ENCODE data around the gene GATAD2A.

The GATAD2A gene

GRCh38 chr19:19432732-19433131 lies 27.3 kb downstream of the GATAD2A start:
- Histone ChIP-seq H3K9ac (ENCODE audit: low read length) (no peak overlapping the region), H3K4me3 (ENCODE audit: low read length) (no peak overlapping the region), H3K4me1 (ENCODE audit: control insufficient read depth, insufficient read depth, low read length) (peaks cover 6% of the 10 kb centered on the region), H3K9me3 (ENCODE audit: control insufficient read depth, low read length) (no peaks in the 10 kb centered on the region), H3K27me3 (ENCODE audit: control insufficient read depth, insufficient read depth, low read length) (no peaks in the 10 kb centered on the region), H3K36me3 (ENCODE audit: control insufficient read depth, insufficient read depth, low read length) (no peaks in the 10 kb centered on the region)

- no peak overlapping the region for H3K9ac ChIP-seq (ENCODE audit: low read length)
- H3K4me3 ChIP-seq (ENCODE audit: low read length): no peak overlapping the region
- H3K27me3 ChIP-seq (ENCODE audit: control insufficient read depth, insufficient read depth, low read length): no peaks in the 10 kb centered on the region
- H3K9me3 ChIP-seq (ENCODE audit: control insufficient read depth, low read length): no peaks in the 10 kb centered on the region
- H3K36me3 ChIP-seq (ENCODE audit: control insufficient read depth, insufficient read depth, low read length): no peaks in the 10 kb centered on the region
- peaks cover under 1% of the 10 kb centered on the region for H3K4me1 ChIP-seq (ENCODE audit: control insufficient read depth, insufficient read depth, low read length)
Observed at GRCh38 chr19:19433666-19434213, 28.3 kb downstream of the GATAD2A start.

DNA sequence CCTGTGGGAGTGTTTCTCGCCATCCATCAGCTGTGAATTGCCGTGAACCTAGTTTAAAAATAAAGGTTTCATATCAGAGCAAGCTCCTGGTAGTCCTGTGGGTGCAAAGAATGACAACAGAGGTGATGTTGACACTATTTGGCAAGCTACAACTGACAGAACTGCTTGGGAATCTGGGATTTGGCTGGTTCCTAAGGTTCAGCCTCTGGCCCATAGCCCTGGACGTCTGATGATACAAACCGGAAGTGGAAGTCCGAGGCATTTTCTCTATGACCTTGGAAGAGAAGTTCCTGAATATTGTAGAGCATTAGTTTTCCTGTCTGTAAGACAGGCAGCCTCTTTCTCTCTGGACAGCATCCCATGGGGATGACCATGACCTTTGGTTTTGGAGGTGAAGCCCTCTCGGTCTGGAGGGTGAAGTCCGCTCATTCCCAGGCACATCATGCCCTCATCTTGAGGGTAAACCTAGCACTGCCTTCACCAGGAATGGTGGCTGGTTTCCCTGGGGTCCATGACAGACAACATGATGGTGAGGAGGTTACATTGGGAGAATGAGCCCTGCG lies 29.1 kb downstream of the GATAD2A start:
- Histone ChIP-seq H3K27me3 (ENCODE audit: control insufficient read depth, insufficient read depth, low read length) (no peaks in the 10 kb centered on the region), H3K4me3 (ENCODE audit: low read length) (no peak overlapping the region), H3K4me1 (ENCODE audit: control insufficient read depth, insufficient read depth, low read length) (no peaks in the 10 kb centered on the region), H3K9ac (ENCODE audit: low read length) (no peak overlapping the region), H3K9me3 (ENCODE audit: control insufficient read depth, low read length) (no peaks in the 10 kb centered on the region), H3K36me3 (ENCODE audit: control insufficient read depth, insufficient read depth, low read length) (no peaks in the 10 kb centered on the region)

DNA sequence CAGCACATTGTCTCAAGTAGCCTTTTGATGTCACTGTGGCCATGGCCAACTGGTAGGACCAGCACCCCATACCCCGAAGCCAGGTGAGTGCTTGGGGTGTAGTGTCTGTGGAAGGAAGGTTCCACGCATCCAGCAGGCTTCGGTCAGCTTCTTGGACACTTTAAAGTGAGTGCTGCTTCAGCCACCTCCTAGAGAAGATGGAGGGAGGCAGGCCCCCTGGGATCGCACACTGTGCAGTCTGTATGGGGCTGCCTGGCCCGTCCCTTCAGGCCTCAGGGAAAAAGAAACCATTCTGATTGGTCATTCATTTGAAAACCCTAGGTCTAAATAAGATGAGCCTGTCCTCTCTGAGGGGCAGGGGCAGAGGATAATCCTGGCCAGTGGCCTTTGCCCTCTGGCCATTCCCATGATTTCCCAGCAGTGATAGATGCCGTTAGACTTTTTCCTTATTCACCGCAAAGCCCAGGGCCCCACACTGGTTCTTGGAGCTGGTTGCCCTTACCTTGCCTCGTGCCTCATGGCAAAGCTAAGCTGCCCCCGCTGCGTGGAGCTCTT lies 30.7 kb downstream of the GATAD2A start:
- no peaks in the 10 kb centered on the region for H3K27me3 ChIP-seq (ENCODE audit: control insufficient read depth, insufficient read depth, low read length)
- H3K9me3 ChIP-seq (ENCODE audit: control insufficient read depth, low read length): no peaks in the 10 kb centered on the region
- no peak overlapping the region for H3K4me3 ChIP-seq (ENCODE audit: low read length)
- H3K4me1 ChIP-seq (ENCODE audit: control insufficient read depth, insufficient read depth, low read length): no peaks in the 10 kb centered on the region
- no peaks in the 10 kb centered on the region for H3K36me3 ChIP-seq (ENCODE audit: control insufficient read depth, insufficient read depth, low read length)
- H3K9ac ChIP-seq (ENCODE audit: low read length): no peak overlapping the region

DNA sequence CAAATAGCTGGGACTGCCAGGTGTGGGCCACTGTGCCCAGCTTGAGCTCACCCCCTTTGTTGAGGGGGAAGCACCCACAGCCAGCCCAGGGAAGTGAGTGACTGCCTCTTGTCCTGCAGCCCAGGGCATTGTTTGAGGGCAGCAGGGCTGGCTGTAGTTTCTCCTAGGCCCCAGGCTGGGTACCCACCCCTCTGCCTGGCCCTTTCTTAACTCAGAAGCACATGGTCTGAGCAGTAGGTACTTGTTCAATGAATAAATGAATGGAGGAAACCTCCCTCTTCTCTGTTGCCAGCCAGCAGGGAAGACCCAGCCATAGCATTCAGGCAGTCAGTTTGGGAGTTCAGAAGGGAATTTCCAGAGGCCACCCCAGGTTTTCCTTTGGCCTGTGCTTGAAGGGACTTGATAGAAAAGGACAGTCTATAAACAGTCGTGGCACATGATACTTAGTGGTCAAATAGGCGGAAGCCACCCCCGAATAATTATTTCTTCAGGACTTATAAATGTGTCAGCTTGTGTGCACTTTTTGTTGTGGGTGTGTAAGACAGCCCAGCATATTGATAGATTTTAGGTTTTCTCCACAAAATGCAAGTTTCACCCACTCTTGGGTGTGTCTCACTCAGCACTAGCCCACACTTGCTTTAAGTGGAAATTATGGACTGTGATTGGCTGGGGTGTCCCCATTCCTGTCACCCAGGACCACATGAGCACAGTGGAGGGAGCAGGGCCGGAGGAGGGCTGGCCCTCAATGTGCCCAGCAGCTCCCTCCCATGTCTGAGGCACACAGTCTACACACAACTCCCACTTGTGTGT lies 33.1 kb downstream of the GATAD2A start:
- Histone ChIP-seq H3K9ac (ENCODE audit: low read length) (no peak overlapping the region), H3K4me3 (ENCODE audit: low read length) (no peak overlapping the region), H3K27me3 (ENCODE audit: control insufficient read depth, insufficient read depth, low read length) (no peaks in the 10 kb centered on the region), H3K9me3 (ENCODE audit: control insufficient read depth, low read length) (no peaks in the 10 kb centered on the region), H3K36me3 (ENCODE audit: control insufficient read depth, insufficient read depth, low read length) (no peaks in the 10 kb centered on the region), H3K4me1 (ENCODE audit: control insufficient read depth, insufficient read depth, low read length) (no peaks in the 10 kb centered on the region)

- Histone ChIP-seq H3K9me3 (ENCODE audit: control insufficient read depth, low read length) (no peaks in the 10 kb centered on the region), H3K36me3 (ENCODE audit: control insufficient read depth, insufficient read depth, low read length) (no peaks in the 10 kb centered on the region), H3K4me3 (ENCODE audit: low read length) (no peak overlapping the region), H3K27me3 (ENCODE audit: control insufficient read depth, insufficient read depth, low read length) (no peaks in the 10 kb centered on the region), H3K4me1 (ENCODE audit: control insufficient read depth, insufficient read depth, low read length) (peaks cover 1% of the 10 kb centered on the region), H3K9ac (ENCODE audit: low read length) (no peak overlapping the region)
Observed at GRCh38 chr19:19439176-19439482, 33.7 kb downstream of the GATAD2A start.

DNA sequence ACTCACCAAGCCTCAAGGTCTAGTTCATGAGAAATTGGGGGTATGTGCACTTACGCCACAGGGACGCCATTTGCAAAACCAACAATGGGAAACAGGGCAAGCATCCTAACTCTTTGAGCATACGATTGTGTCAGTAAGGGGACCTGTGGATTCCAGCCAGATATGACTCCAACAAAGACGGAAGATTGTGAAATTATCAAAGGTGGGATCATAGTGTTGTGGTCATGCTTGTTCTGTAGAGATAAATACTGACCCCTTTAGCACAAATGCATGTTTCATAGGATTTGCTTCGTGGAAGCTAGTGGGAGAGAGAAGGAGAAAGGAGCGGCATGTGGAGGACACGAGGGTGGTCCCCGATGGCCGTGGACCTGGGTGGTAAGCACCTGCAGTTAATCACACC lies 37.8 kb downstream of the GATAD2A start:
- Histone ChIP-seq H3K4me3 (ENCODE audit: low read length) (no peak overlapping the region), H3K36me3 (ENCODE audit: control insufficient read depth, insufficient read depth, low read length) (no peaks in the 10 kb centered on the region), H3K4me1 (ENCODE audit: control insufficient read depth, insufficient read depth, low read length) (peaks cover 36% of the 10 kb centered on the region), H3K9me3 (ENCODE audit: control insufficient read depth, low read length) (no peaks in the 10 kb centered on the region), H3K9ac (ENCODE audit: low read length) (no peak overlapping the region), H3K27me3 (ENCODE audit: control insufficient read depth, insufficient read depth, low read length) (no peaks in the 10 kb centered on the region)

- H3K9ac ChIP-seq (ENCODE audit: low read length): no peak overlapping the region
- H3K4me1 ChIP-seq (ENCODE audit: control insufficient read depth, insufficient read depth, low read length): peaks cover 36% of the 10 kb centered on the region
- no peaks in the 10 kb centered on the region for H3K27me3 ChIP-seq (ENCODE audit: control insufficient read depth, insufficient read depth, low read length)
- H3K4me3 ChIP-seq (ENCODE audit: low read length): no peak overlapping the region
- no peaks in the 10 kb centered on the region for H3K9me3 ChIP-seq (ENCODE audit: control insufficient read depth, low read length)
- H3K36me3 ChIP-seq (ENCODE audit: control insufficient read depth, insufficient read depth, low read length): no peaks in the 10 kb centered on the region
Observed at GRCh38 chr19:19443902-19444680, 38.6 kb downstream of the GATAD2A start.

- no peaks in the 10 kb centered on the region for H3K36me3 ChIP-seq (ENCODE audit: control insufficient read depth, insufficient read depth, low read length)
- no peak overlapping the region for H3K4me3 ChIP-seq (ENCODE audit: low read length)
- H3K9ac ChIP-seq (ENCODE audit: low read length): no peak overlapping the region
- H3K4me1 ChIP-seq (ENCODE audit: control insufficient read depth, insufficient read depth, low read length): peaks cover 36% of the 10 kb centered on the region
- no peaks in the 10 kb centered on the region for H3K9me3 ChIP-seq (ENCODE audit: control insufficient read depth, low read length)
- H3K27me3 ChIP-seq (ENCODE audit: control insufficient read depth, insufficient read depth, low read length): no peaks in the 10 kb centered on the region
Observed at GRCh38 chr19:19444681-19445155, 39.2 kb downstream of the GATAD2A start.

DNA sequence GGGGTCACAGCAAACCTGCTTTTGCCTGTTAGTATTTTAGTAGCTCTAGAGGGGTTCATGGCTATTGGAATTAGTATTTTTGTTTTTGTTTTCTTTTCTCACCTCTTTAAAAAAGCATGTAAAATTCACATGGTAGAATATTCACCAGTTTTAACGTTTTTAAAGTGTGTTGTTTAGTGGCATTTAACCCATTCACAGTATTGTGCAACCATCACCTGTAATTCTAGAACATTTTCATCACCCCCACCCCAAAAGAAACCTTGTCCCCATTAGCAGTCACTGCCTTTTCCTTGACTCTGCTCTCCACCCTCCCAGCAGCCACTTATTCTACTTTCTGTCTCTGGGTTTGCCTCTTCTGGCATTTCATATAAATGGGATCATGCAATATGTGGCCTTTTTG lies 39.8 kb downstream of the GATAD2A start:
- no peaks in the 10 kb centered on the region for H3K36me3 ChIP-seq (ENCODE audit: control insufficient read depth, insufficient read depth, low read length)
- H3K4me3 ChIP-seq (ENCODE audit: low read length): no peak overlapping the region
- no peaks in the 10 kb centered on the region for H3K9me3 ChIP-seq (ENCODE audit: control insufficient read depth, low read length)
- H3K4me1 ChIP-seq (ENCODE audit: control insufficient read depth, insufficient read depth, low read length): peaks cover 36% of the 10 kb centered on the region
- H3K27me3 ChIP-seq (ENCODE audit: control insufficient read depth, insufficient read depth, low read length): no peaks in the 10 kb centered on the region
- no peak overlapping the region for H3K9ac ChIP-seq (ENCODE audit: low read length)

DNA sequence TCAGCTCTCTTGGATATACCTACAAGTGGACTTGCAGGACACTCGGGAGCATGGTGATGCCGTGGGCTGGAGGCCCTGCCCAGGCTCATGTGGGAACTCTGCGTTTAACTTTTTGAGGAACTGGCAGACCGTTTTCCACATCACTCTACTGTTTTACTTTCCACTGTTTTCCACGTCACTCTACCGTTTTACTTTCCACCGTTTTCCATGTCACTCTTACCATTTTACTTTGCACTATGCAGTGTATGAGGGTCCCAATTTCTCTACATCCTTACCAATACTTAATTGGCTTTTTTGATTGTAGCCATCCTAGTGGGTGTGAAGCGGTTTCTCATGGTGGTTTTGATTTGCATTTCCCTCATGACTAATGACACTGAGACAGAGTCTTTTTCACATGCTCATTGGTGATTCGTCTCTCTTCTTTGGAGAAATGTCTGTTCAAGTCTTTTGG lies 40.5 kb downstream of the GATAD2A start:
- no peaks in the 10 kb centered on the region for H3K36me3 ChIP-seq (ENCODE audit: control insufficient read depth, insufficient read depth, low read length)
- H3K27me3 ChIP-seq (ENCODE audit: control insufficient read depth, insufficient read depth, low read length): no peaks in the 10 kb centered on the region
- H3K9me3 ChIP-seq (ENCODE audit: control insufficient read depth, low read length): no peaks in the 10 kb centered on the region
- no peak overlapping the region for H3K4me3 ChIP-seq (ENCODE audit: low read length)
- no peak overlapping the region for H3K9ac ChIP-seq (ENCODE audit: low read length)
- H3K4me1 ChIP-seq (ENCODE audit: control insufficient read depth, insufficient read depth, low read length): peaks cover 36% of the 10 kb centered on the region

Measured in mucosa of stomach (tissue), 1 donor.